HG03159 (cell line): ENCODE data around the gene ELFN1.

Experiments used
- ATAC-seq: cut with Tn5 transposase; IDR thresholded peaks from one replicate; pipeline ENCODE4 v1.9.1; 2021; ENCODE audit warnings: mild to moderate bottlenecking, moderate library complexity; ENCODE audit not compliant: unreplicated experiment

Gene ELFN1

GRCh38 chr7:1779445-1779844 lies 109.4 kb downstream of the ELFN1 start:
- no peak for ATAC-seq

DNA sequence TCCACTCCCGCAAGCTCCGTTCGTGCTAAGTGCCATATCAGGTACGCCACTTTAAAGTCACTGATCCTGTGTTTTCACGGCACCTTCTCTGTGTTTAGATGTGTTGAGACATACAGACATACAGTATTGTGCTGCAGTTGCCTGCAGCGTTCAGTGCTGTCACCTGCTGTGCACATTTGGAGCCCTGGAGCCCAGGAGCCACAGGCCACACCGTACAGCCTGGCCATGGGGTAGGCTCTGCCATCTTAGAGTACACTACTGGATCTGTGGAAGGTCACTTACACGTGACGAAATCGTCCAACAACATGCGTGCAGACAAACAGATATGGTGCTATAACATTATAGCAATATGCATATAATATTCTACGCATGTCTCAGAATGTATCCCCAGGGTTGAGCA lies 111.3 kb downstream of the ELFN1 start:
- no peak for ATAC-seq

- ATAC-seq: no peak
Measured at GRCh38 chr7:1785839-1786238, 115.8 kb downstream of the ELFN1 start.

DNA sequence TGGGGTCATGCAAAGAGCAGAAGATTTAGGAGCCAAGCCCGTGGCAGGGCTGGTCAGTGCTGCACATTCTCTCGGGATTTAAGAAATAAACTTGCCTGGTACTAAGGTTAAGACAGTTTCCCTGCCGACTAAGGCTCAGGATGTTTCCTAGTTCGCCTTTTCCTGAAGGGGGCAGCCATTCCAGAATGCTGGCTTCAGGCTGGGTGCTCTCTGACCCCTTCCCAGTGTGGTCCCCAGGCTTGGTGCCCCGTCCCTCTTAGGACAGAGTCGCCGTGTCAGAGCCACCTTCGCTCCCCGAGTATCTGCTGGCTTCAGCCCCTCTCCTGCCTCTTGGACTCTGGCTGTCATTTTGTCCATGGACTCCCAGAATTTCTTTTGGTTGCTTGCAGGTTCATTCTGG lies 117.2 kb downstream of the ELFN1 start:
- ATAC-seq: no peak

DNA sequence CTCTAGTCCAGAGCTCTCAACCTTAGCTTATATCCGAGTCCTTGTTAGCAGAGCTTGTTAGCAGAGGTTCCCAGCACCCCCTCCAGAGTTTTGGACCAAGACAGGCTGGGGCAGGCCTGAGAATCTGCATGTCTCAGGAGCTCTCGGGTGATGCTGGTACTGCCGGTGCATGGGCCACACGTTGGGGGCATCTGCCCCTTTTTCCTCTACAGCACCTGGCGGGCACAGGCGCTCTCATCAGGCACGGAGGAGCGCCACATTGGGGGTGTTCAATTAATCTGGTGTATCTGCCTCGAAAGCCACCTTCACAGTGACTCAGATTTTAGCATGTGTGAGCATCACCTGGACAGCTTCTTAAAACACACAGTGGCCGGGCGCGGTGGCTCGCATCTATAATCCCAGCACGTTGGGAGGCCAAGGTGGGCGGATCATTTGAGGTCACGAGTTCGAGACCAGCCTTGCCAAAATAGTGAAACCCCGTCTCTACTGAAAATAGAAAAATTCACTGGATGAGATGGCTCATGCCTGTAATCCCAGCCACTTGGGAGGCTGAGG lies 117.7 kb downstream of the ELFN1 start:
- no peak for ATAC-seq

DNA sequence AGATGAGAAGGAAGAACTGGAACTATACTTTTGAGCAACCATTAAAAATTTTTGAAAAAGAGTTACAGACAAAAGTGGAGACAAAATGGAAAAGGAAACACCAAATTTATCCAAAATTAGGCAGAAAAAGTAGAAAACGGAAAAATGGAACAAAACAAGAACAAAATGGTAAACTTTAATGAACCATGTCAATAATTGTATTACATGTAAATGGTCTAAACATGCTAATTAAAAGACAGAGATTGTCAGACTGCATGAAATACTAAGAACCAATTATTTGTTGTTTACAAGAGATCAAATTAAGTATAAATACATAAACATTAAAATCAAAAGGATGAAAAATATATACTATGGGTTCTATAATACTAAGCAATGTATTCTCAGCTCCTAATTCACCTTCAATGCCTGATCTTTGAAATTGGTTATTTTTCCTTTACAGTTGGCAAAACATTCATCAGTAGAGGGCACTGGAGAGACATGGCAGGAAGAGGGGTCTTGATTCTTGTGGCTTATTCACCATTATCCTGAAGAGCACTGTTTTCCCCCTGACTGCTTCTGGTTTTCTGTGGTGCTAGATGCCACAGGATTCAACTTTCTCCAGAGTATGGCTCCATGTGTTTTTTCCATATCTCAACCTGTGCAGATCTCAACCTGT lies 124.9 kb downstream of the ELFN1 start:
- no peak for ATAC-seq
